Measurements from ENCODE around the gene CD226. TPM values are rescaled to one million over a fixed set of nuclear protein-coding genes. Genes with fewer than 3 reads are reported as not detected.
A peak's percentile ranks its signal among the peaks of the same experiment; 100 is the strongest.
"Not testable (repeated sequence)": the region's sequence is repeated elsewhere in the genome, so short reads cannot be mapped to it uniquely, and the experiment has no call there.

CD226 gene
- total and polyA plus RNA-seq, 3 experiments from 2014 or later, result 39.2 to 158 (median 150) TPM

DNA sequence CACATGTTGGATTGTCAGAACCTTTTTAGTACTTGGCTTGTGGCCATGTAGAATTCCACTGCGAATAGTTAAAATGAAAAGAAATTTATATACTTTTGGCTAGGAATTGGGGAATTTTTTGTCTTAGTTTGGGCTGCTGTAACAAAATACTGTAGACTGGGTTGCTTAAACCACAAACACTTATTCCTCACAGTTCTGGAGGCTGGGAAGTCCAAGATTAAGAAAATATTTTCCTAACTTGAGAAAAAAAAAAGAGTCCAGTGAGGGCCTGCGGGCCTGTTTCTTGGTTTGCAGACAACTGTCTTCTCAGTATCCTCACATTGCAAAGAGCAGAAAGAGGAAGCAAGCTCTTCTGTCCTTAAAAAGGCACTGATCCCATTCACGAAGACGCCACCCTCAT, 81.9 kb downstream of the CD226 start:
- Mint-ChIP-seq H3K9me3 (no peaks in the 10 kb centered on the region), H3K36me3 (peaks cover 7 to 61% (median 30%) of the 10 kb centered on the region in 3 donors), H3K27ac (peak overlapping the region in 1 of 8 donors; percentile 59), H3K27me3 (no peaks in the 10 kb centered on the region), H3K4me1 (peaks cover 0 to 4% (median 0%) of the 10 kb centered on the region in 3 donors), H3K4me3 (no peak overlapping the region)
- POLR2A ChIA-PET, result no interaction called here
- no peak overlapping the region for H3K4me3 ChIP-seq (ENCODE audit: low read length)
- H3K9me3 ChIP-seq (ENCODE audit: low read length), result no peaks in the 10 kb centered on the region
- H3K27ac ChIP-seq (ENCODE audit: low read depth, low read length), result no peak overlapping the region
- DNase-seq, result no peak
- CTCF ChIA-PET, result no interaction called here
- H3K4me1 ChIP-seq (ENCODE audit: insufficient read depth, low read length), result no peaks in the 10 kb centered on the region
- H3K36me3 ChIP-seq (ENCODE audit: insufficient read depth, low read length), result peaks cover 9% of the 10 kb centered on the region
- no peaks in the 10 kb centered on the region for H3K27me3 ChIP-seq (ENCODE audit: insufficient read depth, low read length, poor library complexity, severe bottlenecking)

- H3K36me3 ChIP-seq (ENCODE audit: insufficient read depth, low read length); H3K27me3 Mint-ChIP-seq; H3K4me1 Mint-ChIP-seq; H3K4me3 Mint-ChIP-seq; POLR2A ChIA-PET; H3K9me3 Mint-ChIP-seq; CTCF ChIA-PET; H3K9me3 ChIP-seq (ENCODE audit: low read length); H3K27ac ChIP-seq (ENCODE audit: low read depth, low read length); H3K27me3 ChIP-seq (ENCODE audit: insufficient read depth, low read length, poor library complexity, severe bottlenecking); H3K4me1 ChIP-seq (ENCODE audit: insufficient read depth, low read length); DNase-seq; H3K4me3 ChIP-seq (ENCODE audit: low read length): not testable (repeated sequence)
- Mint-ChIP-seq H3K36me3 (peaks cover 7 to 60% (median 30%) of the 10 kb centered on the region in 3 donors), H3K27ac (peak overlapping the region in 1 of 8 donors; percentile 14)
Measured at GRCh38 chr18:69864802-69865201, 82.9 kb downstream of the CD226 start.

DNA sequence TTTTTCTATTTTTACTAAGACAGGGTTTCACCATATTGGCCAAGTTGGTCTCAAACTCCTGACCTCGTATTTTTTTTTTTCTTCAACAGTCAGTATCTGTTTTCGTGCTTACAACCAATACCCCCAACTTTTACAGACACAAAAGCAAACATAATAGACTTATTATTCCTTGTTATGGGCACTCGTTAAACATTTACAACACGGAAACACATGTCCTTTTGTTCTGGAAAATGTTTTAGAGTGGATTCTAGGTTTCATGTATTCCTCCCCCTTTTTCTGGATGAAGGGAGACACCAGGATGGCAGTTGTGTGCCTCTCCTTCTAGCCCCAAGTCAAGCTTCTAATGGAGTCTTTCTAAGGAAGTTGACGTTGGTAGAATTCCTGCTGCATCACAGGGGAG, 88.8 kb downstream of the CD226 start:
- no peak for DNase-seq
- no peak overlapping the region for H3K4me3 Mint-ChIP-seq
- POLR2A ChIA-PET, result no interaction called here
- no peaks in the 10 kb centered on the region for H3K9me3 ChIP-seq (ENCODE audit: low read length)
- CTCF ChIA-PET, result no interaction called here
- H3K27ac ChIP-seq (ENCODE audit: low read depth, low read length), result no peak overlapping the region
- H3K4me1 ChIP-seq (ENCODE audit: insufficient read depth, low read length), result no peaks in the 10 kb centered on the region
- no peaks in the 10 kb centered on the region for H3K9me3 Mint-ChIP-seq
- peaks cover 0 to 36% (median 15%) of the 10 kb centered on the region in 3 donors for H3K36me3 Mint-ChIP-seq
- no peak overlapping the region for H3K4me3 ChIP-seq (ENCODE audit: low read length)
- H3K27me3 ChIP-seq (ENCODE audit: insufficient read depth, low read length, poor library complexity, severe bottlenecking), result no peaks in the 10 kb centered on the region
- no peaks in the 10 kb centered on the region for H3K4me1 Mint-ChIP-seq
- no peaks in the 10 kb centered on the region for H3K27me3 Mint-ChIP-seq
- H3K27ac Mint-ChIP-seq, result no peak overlapping the region
- H3K36me3 ChIP-seq (ENCODE audit: insufficient read depth, low read length), result peaks cover 4% of the 10 kb centered on the region

- H3K4me3 Mint-ChIP-seq, result no peak overlapping the region
- H3K27me3 ChIP-seq (ENCODE audit: insufficient read depth, low read length, poor library complexity, severe bottlenecking), result no peaks in the 10 kb centered on the region
- no peak for DNase-seq
- H3K4me1 Mint-ChIP-seq, result no peaks in the 10 kb centered on the region
- H3K36me3 Mint-ChIP-seq, result peaks cover 0 to 19% (median 9%) of the 10 kb centered on the region in 3 donors
- H3K36me3 ChIP-seq (ENCODE audit: insufficient read depth, low read length), result no peaks in the 10 kb centered on the region
- ChIA-PET POLR2A (no interaction called here), CTCF (no interaction called here)
- peak overlapping the region in 1 of 8 donors; percentile 2 for H3K27ac Mint-ChIP-seq
- no peaks in the 10 kb centered on the region for H3K9me3 Mint-ChIP-seq
- H3K9me3 ChIP-seq (ENCODE audit: low read length), result no peaks in the 10 kb centered on the region
- no peaks in the 10 kb centered on the region for H3K27me3 Mint-ChIP-seq
- H3K4me1 ChIP-seq (ENCODE audit: insufficient read depth, low read length), result no peaks in the 10 kb centered on the region
- H3K4me3 ChIP-seq (ENCODE audit: low read length), result no peak overlapping the region
- H3K27ac ChIP-seq (ENCODE audit: low read depth, low read length), result no peak overlapping the region
Measured at GRCh38 chr18:69854455-69854854, 93.2 kb downstream of the CD226 start.

GRCh38 chr18:69853051-69853450, 94.6 kb downstream of the CD226 start:
- no peaks in the 10 kb centered on the region for H3K4me1 ChIP-seq (ENCODE audit: insufficient read depth, low read length)
- H3K36me3 ChIP-seq (ENCODE audit: insufficient read depth, low read length), result no peaks in the 10 kb centered on the region
- Mint-ChIP-seq H3K9me3 (no peaks in the 10 kb centered on the region), H3K27ac (no peak overlapping the region), H3K4me3 (no peak overlapping the region), H3K27me3 (no peaks in the 10 kb centered on the region), H3K4me1 (no peaks in the 10 kb centered on the region), H3K36me3 (peaks cover 0 to 13% (median 6%) of the 10 kb centered on the region in 3 donors)
- no peaks in the 10 kb centered on the region for H3K9me3 ChIP-seq (ENCODE audit: low read length)
- DNase-seq, result no peak
- H3K4me3 ChIP-seq (ENCODE audit: low read length), result no peak overlapping the region
- no peak overlapping the region for H3K27ac ChIP-seq (ENCODE audit: low read depth, low read length)
- ChIA-PET CTCF (no interaction called here), POLR2A (no interaction called here)
- H3K27me3 ChIP-seq (ENCODE audit: insufficient read depth, low read length, poor library complexity, severe bottlenecking), result no peaks in the 10 kb centered on the region

- H3K9me3 Mint-ChIP-seq, result no peaks in the 10 kb centered on the region
- H3K27ac Mint-ChIP-seq, result no peak overlapping the region
- no peak overlapping the region for H3K4me3 Mint-ChIP-seq
- Histone ChIP-seq H3K27ac (ENCODE audit: low read depth, low read length) (no peak overlapping the region), H3K9me3 (ENCODE audit: low read length) (no peaks in the 10 kb centered on the region), H3K4me1 (ENCODE audit: insufficient read depth, low read length) (no peaks in the 10 kb centered on the region), H3K36me3 (ENCODE audit: insufficient read depth, low read length) (no peaks in the 10 kb centered on the region), H3K27me3 (ENCODE audit: insufficient read depth, low read length, poor library complexity, severe bottlenecking) (no peaks in the 10 kb centered on the region), H3K4me3 (ENCODE audit: low read length) (no peak overlapping the region)
- CTCF ChIA-PET, result interaction anchor here (1.4 to 1.5 kb wide), 2 partner anchors 53 to 113 kb away, joined by 3 read pairs; no protein-coding TSS in a partner anchor
- peaks cover 0 to 2% (median 0%) of the 10 kb centered on the region in 3 donors for H3K36me3 Mint-ChIP-seq
- POLR2A ChIA-PET, result no interaction called here
- H3K27me3 Mint-ChIP-seq, result no peaks in the 10 kb centered on the region
- no peak for DNase-seq
- H3K4me1 Mint-ChIP-seq, result no peaks in the 10 kb centered on the region
Measured at GRCh38 chr18:69845593-69846506, 101.8 kb downstream of the CD226 start.

DNA sequence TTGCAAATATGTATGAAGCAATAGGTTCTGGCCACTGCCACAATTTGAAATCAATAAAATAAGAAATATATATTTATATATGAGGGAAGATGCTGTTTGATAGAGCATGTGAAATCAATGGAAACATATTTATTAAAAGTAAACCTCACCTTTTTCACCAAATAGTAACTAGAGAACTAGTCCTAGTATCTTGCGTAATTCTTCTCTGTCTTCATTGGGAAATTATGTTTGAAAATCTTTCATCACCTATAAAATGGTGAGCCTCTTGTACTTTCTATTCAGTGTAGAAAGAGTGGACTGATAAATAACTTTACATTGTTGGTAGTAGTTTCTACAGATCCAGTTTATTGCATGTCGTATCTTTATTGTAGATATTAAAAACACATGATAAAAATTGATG, 103.0 kb downstream of the CD226 start:
- Histone ChIP-seq H3K36me3 (ENCODE audit: insufficient read depth, low read length) (no peaks in the 10 kb centered on the region), H3K4me3 (ENCODE audit: low read length) (no peak overlapping the region), H3K27me3 (ENCODE audit: insufficient read depth, low read length, poor library complexity, severe bottlenecking) (no peaks in the 10 kb centered on the region), H3K27ac (ENCODE audit: low read depth, low read length) (no peak overlapping the region), H3K9me3 (ENCODE audit: low read length) (no peaks in the 10 kb centered on the region), H3K4me1 (ENCODE audit: insufficient read depth, low read length) (no peaks in the 10 kb centered on the region)
- Mint-ChIP-seq H3K27ac (no peak overlapping the region), H3K4me3 (no peak overlapping the region), H3K4me1 (no peaks in the 10 kb centered on the region), H3K9me3 (no peaks in the 10 kb centered on the region), H3K36me3 (peaks cover 0 to 6% (median 3%) of the 10 kb centered on the region in 3 donors), H3K27me3 (no peaks in the 10 kb centered on the region)
- DNase-seq, result no peak
- ChIA-PET CTCF (no interaction called here), POLR2A (no interaction called here)

DNA sequence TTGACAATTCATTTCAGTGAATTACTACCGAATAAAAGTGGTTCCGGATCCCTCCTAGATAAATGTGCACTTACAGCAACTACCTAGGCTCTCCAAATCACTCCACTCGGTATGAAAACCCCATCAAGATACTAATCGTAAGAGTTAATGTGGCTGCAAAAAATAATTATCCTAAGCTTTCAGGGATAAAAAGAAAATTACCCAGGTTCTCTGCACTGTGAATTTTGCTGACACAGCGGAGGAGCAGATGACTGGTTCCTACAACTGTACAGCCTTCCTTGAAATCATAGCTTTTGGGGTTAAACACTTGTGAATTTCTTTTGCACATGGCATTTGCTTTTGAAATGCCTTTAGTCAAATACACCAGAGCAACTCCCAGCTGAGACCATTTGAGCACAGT, 104.7 kb downstream of the CD226 start:
- Histone ChIP-seq H3K27ac (ENCODE audit: low read depth, low read length) (no peak overlapping the region), H3K4me1 (ENCODE audit: insufficient read depth, low read length) (no peaks in the 10 kb centered on the region), H3K27me3 (ENCODE audit: insufficient read depth, low read length, poor library complexity, severe bottlenecking) (no peaks in the 10 kb centered on the region), H3K36me3 (ENCODE audit: insufficient read depth, low read length) (no peaks in the 10 kb centered on the region), H3K4me3 (ENCODE audit: low read length) (no peak overlapping the region), H3K9me3 (ENCODE audit: low read length) (no peaks in the 10 kb centered on the region)
- H3K4me1 Mint-ChIP-seq, result no peaks in the 10 kb centered on the region
- no peak for DNase-seq
- ChIA-PET POLR2A (no interaction called here), CTCF (no interaction called here)
- peaks cover 0 to 6% (median 4%) of the 10 kb centered on the region in 3 donors for H3K36me3 Mint-ChIP-seq
- no peak overlapping the region for H3K27ac Mint-ChIP-seq
- H3K27me3 Mint-ChIP-seq, result no peaks in the 10 kb centered on the region
- no peaks in the 10 kb centered on the region for H3K9me3 Mint-ChIP-seq
- no peak overlapping the region for H3K4me3 Mint-ChIP-seq

Data from CD8-positive, alpha-beta memory T cell (primary cell).